Lung microvascular endothelial cell (primary cell): ENCODE results near the gene ASCL5. TPM values are rescaled to one million over a fixed set of nuclear protein-coding genes. Genes with fewer than 3 reads are reported as not detected.
A peak's percentile ranks its signal among the peaks of the same experiment; 100 is the strongest.

Source experiments
- DNase-seq, 2 donors: peaks; one replicate each; pipeline versions ENCODE4 v3.0.0 to v3.0.0-alpha.2; 2010; ENCODE audit warnings: low read depth in 2 of 2
- total RNA-seq: library from RNA; depleted of rRNA; stranded (reverse); fragments of >200 nt; gene quantifications from 2 replicates; pipeline ENCODE4 v1.2.1, GENCODE V29; 2014

The ASCL5 gene
- total RNA-seq, 1 donor from 2014 or later: not detected

DNA sequence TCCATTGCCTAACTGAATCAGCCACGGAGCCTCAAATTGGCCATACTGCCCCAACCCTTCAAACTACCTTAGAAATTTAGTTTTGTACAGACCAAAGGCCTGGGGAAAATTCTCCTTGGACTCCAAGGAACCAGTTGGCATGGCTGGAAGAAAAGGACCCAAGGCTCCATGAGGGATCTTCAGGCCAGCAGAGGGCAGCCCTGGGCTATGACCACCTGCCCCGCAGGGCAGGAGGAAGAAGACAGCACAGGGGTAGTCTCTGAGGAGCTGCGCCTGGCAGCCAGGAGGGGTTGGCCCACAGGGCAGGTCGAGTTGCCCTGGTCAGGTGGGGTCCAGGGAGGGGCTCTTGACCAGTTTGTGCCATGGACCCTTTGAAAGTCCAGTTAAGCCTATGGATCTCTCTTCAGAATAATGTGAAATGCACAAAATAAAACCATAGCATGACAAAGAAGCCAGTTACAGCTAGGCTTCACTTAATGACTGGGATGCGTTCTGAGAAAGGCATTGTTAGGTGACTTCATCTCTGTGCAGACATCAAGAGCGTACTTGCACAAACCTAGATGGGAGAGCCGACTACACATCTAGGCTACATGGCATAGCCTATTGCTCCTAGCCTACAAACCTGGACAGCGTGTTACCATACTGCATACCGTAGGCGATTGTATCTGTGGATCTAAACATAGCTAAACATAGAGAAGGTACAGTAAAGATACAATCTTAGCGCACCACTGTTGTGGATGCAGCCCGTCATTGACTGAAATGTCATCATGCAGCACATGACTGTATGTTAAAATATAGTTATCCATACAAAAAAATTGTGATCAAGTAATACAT is 40.9 kb downstream of the ASCL5 start:
- DNase-seq: peak; percentile 17 to 48

- DNase-seq: peak in 1 of 2 donors; percentile 68
These were observed 42.7 kb downstream of the ASCL5 start for GRCh38 chr1:201084295-201084694.

- DNase-seq: no peak
These were observed 43.2 kb downstream of the ASCL5 start for GRCh38 chr1:201083741-201084140.

GRCh38 chr1:201080135-201080534 is 46.8 kb downstream of the ASCL5 start:
- DNase-seq: no peak

DNA sequence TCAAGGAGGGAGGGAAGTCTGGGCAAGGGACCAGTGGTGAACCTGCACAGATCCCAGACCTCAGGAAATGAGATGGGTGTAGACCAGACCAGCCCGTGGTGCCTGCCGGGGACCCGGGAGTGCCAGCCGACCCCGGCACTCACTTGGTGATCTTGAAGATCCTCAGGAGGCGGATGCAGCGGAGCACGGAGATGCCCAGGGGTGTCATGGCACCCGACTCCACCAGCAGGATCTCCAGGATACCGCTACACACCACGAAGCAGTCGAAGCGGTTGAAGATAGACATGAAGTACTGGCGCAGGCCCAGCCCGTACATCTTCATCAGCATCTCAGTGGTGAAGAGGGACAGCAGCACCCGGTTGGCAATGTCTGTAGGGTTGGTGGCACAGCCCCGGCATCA is 49.2 kb downstream of the ASCL5 start:
- no peak for DNase-seq

DNA sequence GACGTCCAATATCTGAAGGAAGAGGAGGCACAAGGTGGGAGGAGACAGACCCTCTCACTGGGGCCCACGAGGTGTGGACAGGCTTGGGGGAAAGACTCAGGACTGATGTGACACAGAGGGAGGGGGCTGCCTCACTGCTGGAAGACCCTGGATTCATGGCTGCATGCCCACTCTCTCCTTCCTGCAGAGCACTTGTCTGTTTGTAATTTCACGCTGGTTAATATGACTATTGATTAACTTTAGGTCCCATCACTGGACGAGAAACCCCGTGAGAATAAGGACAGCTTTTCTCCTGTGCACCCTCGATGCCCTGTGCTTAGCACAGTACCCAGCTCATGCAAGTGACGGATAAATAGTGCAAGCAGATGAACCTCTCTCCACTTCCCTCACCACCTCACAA is 49.9 kb downstream of the ASCL5 start:
- DNase-seq: no peak

DNA sequence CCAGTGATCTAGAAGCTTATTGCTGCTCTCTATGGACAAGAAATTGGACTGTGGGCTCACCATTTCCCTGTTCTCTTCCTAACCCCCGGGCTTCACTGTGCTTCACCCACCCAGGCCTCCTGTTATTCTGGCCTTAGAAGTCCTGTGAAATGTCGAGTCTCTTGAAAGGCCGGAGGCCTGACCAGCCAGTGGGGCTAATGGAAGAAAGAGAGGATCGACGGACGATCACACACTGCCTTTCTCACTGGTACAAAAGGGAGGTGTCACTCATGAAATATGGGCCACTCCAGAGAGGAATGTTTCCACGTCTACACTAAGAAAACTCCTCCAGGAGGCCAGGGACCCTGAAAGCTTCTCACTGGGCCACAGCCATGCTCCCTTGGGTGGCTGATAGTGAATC is 50.9 kb downstream of the ASCL5 start:
- no peak for DNase-seq

DNA sequence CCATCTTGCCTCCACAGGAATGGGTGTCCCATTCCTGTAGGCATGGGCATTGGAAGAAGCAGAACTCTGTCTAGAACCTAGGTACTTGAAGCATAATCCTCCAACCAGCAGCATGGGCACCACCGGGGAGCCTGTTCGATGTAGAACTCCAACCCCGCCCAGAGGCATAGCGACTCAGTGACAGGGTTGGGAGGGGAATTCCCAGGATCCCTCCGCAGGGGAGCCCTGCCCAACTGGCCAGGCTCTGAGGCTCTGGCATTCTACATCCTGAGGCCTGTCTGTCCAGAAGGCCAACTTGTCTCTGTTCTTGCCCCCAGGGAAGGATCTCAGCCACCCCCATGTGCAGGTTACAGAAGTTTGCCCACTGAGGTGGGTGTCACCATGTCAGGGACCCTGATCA is 53.0 kb downstream of the ASCL5 start:
- no peak for DNase-seq

DNA sequence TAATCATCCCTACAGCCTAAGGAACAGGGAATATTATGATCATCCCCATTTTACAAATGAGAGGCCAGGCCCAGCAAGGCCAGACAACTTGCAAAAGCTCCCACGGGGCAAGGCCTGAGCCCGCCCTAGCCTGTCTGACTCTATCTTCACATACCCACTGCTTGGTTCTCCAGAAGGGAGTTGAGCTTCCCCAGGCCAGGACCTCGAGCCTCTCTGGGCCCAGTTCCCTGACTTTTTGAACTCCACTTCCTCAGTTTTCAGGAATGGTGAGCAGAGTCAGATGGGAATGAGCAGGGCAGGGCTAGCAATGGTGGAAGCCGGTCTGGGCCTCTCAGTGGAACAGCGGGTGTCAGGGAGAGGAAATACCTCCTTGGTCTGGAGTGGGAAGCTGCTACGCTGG is 54.1 kb downstream of the ASCL5 start:
- no peak for DNase-seq

DNA sequence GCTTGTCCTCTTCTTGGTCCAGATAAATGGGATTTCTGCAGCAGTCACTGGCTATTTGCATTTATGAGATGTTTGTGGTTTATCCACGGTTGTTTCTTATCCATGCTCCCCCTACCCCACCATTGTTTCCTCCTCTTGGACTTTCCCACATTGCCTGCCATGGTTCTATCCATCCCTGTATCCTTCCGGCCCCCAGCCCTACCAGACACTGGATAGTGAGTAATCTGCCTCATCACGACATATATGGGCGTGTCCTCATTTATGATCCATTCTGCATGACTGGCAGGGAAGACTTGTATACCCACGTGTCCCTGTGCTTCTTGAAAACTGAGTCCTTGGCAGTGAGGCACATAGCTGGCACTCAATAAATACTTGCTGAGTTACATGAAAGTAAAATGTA is 54.8 kb downstream of the ASCL5 start:
- peak in 1 of 2 donors; percentile 4 for DNase-seq

GRCh38 chr1:201069636-201070035 is 57.3 kb downstream of the ASCL5 start:
- no peak for DNase-seq

DNA sequence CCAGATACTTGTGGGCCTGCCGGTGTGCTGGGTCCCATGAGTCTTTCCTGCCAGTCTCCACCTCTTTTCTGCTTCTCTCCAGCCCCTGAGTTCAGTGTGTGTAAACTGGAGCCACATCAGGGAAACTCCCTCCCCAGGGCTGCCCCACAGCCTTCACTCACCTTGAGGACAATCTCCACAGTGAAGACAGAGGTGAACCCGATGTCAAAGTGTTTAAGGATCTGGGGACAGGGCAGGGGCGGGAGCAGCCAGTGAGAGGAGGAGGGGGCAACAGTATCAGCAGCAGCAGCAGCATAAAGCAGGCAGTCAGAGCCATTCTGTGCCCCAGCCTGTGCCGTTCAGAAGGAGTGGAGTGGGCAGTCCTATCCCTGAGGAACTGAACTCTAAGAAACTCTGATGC is 58.0 kb downstream of the ASCL5 start:
- no peak for DNase-seq

- DNase-seq: no peak
These were observed 60.0 kb downstream of the ASCL5 start for GRCh38 chr1:201066986-201067385.

DNA sequence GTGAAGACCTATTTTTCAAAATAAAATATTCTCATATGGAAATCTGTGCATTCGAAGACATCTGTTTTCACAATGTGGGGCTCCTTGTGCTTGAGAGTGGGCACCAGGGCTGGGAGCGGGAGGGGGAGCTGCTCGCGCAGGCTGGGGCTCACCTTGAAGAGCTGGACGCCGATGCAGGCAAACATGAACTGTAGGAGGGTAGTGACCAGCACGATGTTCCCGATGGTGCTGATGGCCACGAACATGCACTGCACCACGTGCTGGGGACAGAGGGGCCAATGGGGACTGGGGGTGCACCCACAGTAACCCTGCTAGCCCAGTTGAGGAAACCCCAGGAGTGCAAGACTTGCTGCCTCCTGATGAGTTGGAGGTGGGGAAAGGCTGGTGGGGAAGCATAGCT is 61.3 kb downstream of the ASCL5 start:
- DNase-seq: no peak

GRCh38 chr1:201064806-201065205 is 62.2 kb downstream of the ASCL5 start:
- DNase-seq: no peak

Other genes with a start within 250 kb of the ASCL5 start
- gene INAVA, start 232.3 kb downstream of the ASCL5 start, total RNA-seq: under 0.01 TPM in 1 of 2 replicates, not detected in the other
- 2.0 TPM in 2 replicates for gene KIF21B, start 103.5 kb downstream of the ASCL5 start, total RNA-seq
- gene CACNA1S, start 14.8 kb downstream of the ASCL5 start, total RNA-seq: not detected in 2 replicates
- 45.3 and 60.9 TPM in 2 replicates for gene TMEM9, start 27.3 kb upstream of the ASCL5 start, total RNA-seq
- gene IGFN1, start 63.6 kb upstream of the ASCL5 start, total RNA-seq: not detected in 2 replicates
- under 0.01 TPM in 1 of 2 replicates, not detected in the other for gene PKP1, start 156.3 kb upstream of the ASCL5 start, total RNA-seq